ENCODE data around the gene TBX1. TPM values are rescaled to one million over a fixed set of nuclear protein-coding genes. Genes with fewer than 3 reads are reported as not detected.

Gene TBX1
- total RNA-seq, 1 donor from 2014 or later, result 24.2 TPM

DNA sequence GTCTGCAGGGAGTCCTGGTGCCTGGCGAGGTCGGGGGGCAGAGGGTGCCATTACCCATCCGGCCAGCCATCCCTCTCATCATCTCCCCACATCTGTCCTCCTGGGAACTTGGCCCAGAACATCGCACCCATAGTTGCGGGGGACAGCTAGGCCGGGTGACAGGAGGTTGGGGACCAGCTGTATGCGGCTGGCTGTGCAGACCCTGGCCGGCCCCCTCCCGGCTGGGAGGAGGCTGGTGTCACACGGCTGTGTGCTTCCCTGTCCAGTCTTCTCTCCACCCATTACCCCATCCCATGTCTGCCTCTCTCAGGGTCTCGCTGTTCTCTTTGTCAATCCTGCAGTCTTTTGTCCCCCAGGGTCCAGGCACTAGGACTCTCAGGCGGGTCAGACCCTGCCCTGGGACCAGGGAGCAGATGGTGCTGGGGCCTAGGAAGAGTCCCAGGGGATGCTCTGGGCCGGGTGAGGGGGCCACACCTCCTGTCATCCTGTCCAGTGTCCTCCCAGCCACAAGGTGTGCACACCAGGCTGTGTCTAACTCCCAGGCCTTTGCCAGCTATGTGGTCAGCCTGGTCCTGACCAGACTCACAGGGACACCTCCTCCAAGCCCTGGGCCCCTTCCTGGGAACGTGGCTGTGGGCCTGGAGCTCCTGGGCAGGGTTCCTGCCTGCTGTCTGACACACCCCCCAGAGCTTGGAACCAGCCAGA lies 6.4 kb upstream of the TBX1 start:
- H3K27ac Mint-ChIP-seq (ENCODE audit: unreplicated experiment), result no peak overlapping the region
- peaks cover 8% of the 10 kb centered on the region for H3K27me3 Mint-ChIP-seq (ENCODE audit: unreplicated experiment)
- H3K9me3 Mint-ChIP-seq (ENCODE audit: unreplicated experiment), result no peaks in the 10 kb centered on the region
- peaks cover 24% of the 10 kb centered on the region for H3K4me1 Mint-ChIP-seq (ENCODE audit: unreplicated experiment)
- DNase-seq (ENCODE audit: extremely low spot score, unreplicated experiment), result no peak
- TF ChIP-seq CTCF (IDR thresholded peaks at IDR 0.05), result no peak
- H3K4me3 Mint-ChIP-seq (ENCODE audit: unreplicated experiment), result no peak overlapping the region
- no peaks in the 10 kb centered on the region for H3K36me3 Mint-ChIP-seq (ENCODE audit: unreplicated experiment)

GRCh38 chr22:19754701-19755144 lies 5.9 kb upstream of the TBX1 start:
- no peaks in the 10 kb centered on the region for H3K9me3 Mint-ChIP-seq (ENCODE audit: unreplicated experiment)
- H3K4me3 Mint-ChIP-seq (ENCODE audit: unreplicated experiment), result no peak overlapping the region
- no peak overlapping the region for H3K27ac Mint-ChIP-seq (ENCODE audit: unreplicated experiment)
- TF ChIP-seq CTCF (IDR thresholded peaks at IDR 0.05), result no peak
- no peaks in the 10 kb centered on the region for H3K36me3 Mint-ChIP-seq (ENCODE audit: unreplicated experiment)
- peaks cover 27% of the 10 kb centered on the region for H3K4me1 Mint-ChIP-seq (ENCODE audit: unreplicated experiment)
- peaks cover 11% of the 10 kb centered on the region for H3K27me3 Mint-ChIP-seq (ENCODE audit: unreplicated experiment)
- no peak for DNase-seq (ENCODE audit: extremely low spot score, unreplicated experiment)

GRCh38 chr22:19755145-19755710 lies 5.3 kb upstream of the TBX1 start:
- Mint-ChIP-seq H3K4me1 (ENCODE audit: unreplicated experiment) (peaks cover 32% of the 10 kb centered on the region), H3K27me3 (ENCODE audit: unreplicated experiment) (peaks cover 13% of the 10 kb centered on the region), H3K27ac (ENCODE audit: unreplicated experiment) (no peak overlapping the region), H3K36me3 (ENCODE audit: unreplicated experiment) (no peaks in the 10 kb centered on the region), H3K9me3 (ENCODE audit: unreplicated experiment) (no peaks in the 10 kb centered on the region), H3K4me3 (ENCODE audit: unreplicated experiment) (no peak overlapping the region)
- TF ChIP-seq CTCF (IDR thresholded peaks at IDR 0.05), result no peak
- DNase-seq (ENCODE audit: extremely low spot score, unreplicated experiment), result no peak

GRCh38 chr22:19755722-19756287 lies 4.8 kb upstream of the TBX1 start:
- Mint-ChIP-seq H3K27ac (ENCODE audit: unreplicated experiment) (no peak overlapping the region), H3K36me3 (ENCODE audit: unreplicated experiment) (no peaks in the 10 kb centered on the region), H3K9me3 (ENCODE audit: unreplicated experiment) (no peaks in the 10 kb centered on the region), H3K27me3 (ENCODE audit: unreplicated experiment) (peaks cover 13% of the 10 kb centered on the region), H3K4me3 (ENCODE audit: unreplicated experiment) (no peak overlapping the region), H3K4me1 (ENCODE audit: unreplicated experiment) (peaks cover 32% of the 10 kb centered on the region)
- DNase-seq (ENCODE audit: extremely low spot score, unreplicated experiment), result no peak
- TF ChIP-seq CTCF (IDR thresholded peaks at IDR 0.05), result no peak
